HepG2 (cell line): ENCODE data around the gene SF3B2. TPM values are rescaled to one million over a fixed set of nuclear protein-coding genes. Genes with fewer than 3 reads are reported as not detected.

Experiments
- ATAC-seq: fragments of 200-7000 bp; cut with Tn5 transposase; 3 replicates; pipeline ENCODE4 v1.9.1; 2020; ENCODE audit warnings: mild to moderate bottlenecking, moderate library complexity
- BruUV-seq: library from RNA; stranded (reverse); fragments of 400-500 nt; replicated peaks from 2 replicates; lab custom pipeline; 2021; lab: Mats Ljungman, UMichigan
- CTCF ChIA-PET: fragments of 300-600 bp; formaldehyde crosslinking; extraction: SDS; loops from one replicate; lab custom pipeline; 2021; ENCODE audit warnings: low total read pairs, inconsistent platforms, low intra/inter-chr PET ratio; lab: Yijun Ruan, JAX
- POLR2A ChIA-PET: fragments of 350-600 bp; sonication (Branson Sonifier 250); formaldehyde crosslinking; loops from one replicate; lab custom pipeline; 2020; ENCODE audit warnings: antibody characterized with exemption, inconsistent platforms; lab: Yijun Ruan, JAX
- DNase-seq: peaks from one replicate; pipeline ENCODE4 v3.0.0-alpha.2; 2015; ENCODE audit warnings: low spot score
- FAIRE-seq: peaks from 3 replicates; lab custom pipeline; 2011; peaks lifted over from hg19 to GRCh38; lab: Jason Lieb, UNC
- H2AFZ ChIP-seq: one replicate; pipeline ENCODE4 v1.6.1; 2011; ENCODE audit warnings: low read length, inconsistent platforms
- H3K27ac ChIP-seq: fragments of 300-600 bp; 3 replicates; pipeline ENCODE4 v1.8.0; 2011; ENCODE audit warnings: mixed run types, mild to moderate bottlenecking, mixed read lengths, low read length, inconsistent platforms; ENCODE audit not compliant: insufficient read depth; ENCODE audit errors: extremely low read length
- H3K27me3 ChIP-seq, 2 experiments: fragments of 200-600 bp in 1 of 2; 2 replicates in 1 of 2; 3 replicates in 1 of 2; pipeline versions ENCODE4 v1.6.0 to v1.8.0; 2011; ENCODE audit warnings: low read length in 2 of 2, mild to moderate bottlenecking in 2 of 2, moderate library complexity in 2 of 2, inconsistent platforms in 1 of 2; ENCODE audit not compliant: insufficient read depth in 2 of 2, control insufficient read depth in 1 of 2
- H3K36me3 ChIP-seq, 2 experiments: fragments of 200-600 bp in 1 of 2; replicated peaks in 1 of 2; 2 replicates in 1 of 2; 3 replicates in 1 of 2; pipeline versions ENCODE4 v1.5.1 to v1.8.0; 2011; ENCODE audit warnings: low read length in 2 of 2, inconsistent platforms in 1 of 2; ENCODE audit not compliant: insufficient read depth in 2 of 2, control insufficient read depth in 1 of 2
- H3K4me1 ChIP-seq: 2 replicates; pipeline ENCODE4 v1.5.1; 2012; ENCODE audit warnings: low read length, inconsistent platforms; ENCODE audit not compliant: insufficient read depth
- H3K4me2 ChIP-seq: 2 replicates; pipeline ENCODE4 v1.6.0; 2011; ENCODE audit warnings: low read depth, low read length, inconsistent platforms
- H3K4me3 ChIP-seq, 3 experiments: fragments of 200-600 bp in 1 of 3; sonication (generic), shearing (Covaris generic) in 1 of 3; replicated peaks in 1 of 3; 2 replicates each; pipeline ENCODE4 v1.5.1; 2011 to 2016; ENCODE audit warnings: low read length in 3 of 3, inconsistent platforms in 2 of 3, low read depth in 2 of 3, mild to moderate bottlenecking in 2 of 3, control low read depth in 1 of 3, mixed read lengths in 1 of 3; ENCODE audit not compliant: insufficient read depth in 1 of 3
- H3K79me2 ChIP-seq: one replicate; pipeline ENCODE4 v1.6.1; 2011; ENCODE audit warnings: low read length, inconsistent platforms; ENCODE audit not compliant: insufficient read depth
- H3K9ac ChIP-seq: 2 replicates; pipeline ENCODE4 v1.6.0; 2011; ENCODE audit warnings: mild to moderate bottlenecking, low read depth, low read length, inconsistent platforms; ENCODE audit not compliant: insufficient read depth
- H3K9me3 ChIP-seq: 2 replicates; pipeline ENCODE4 v1.5.1; 2012; ENCODE audit warnings: mild to moderate bottlenecking, low read length
- H4K20me1 ChIP-seq: 2 replicates; pipeline ENCODE4 v1.6.0; 2011; ENCODE audit warnings: inconsistent platforms, mild to moderate bottlenecking, low read length, moderate library complexity; ENCODE audit not compliant: insufficient read depth
- CEBPB ChIP-seq: IDR thresholded peaks from 2 replicates; pipeline ENCODE4 v1.6.1; 2011; ENCODE audit warnings: low read depth, low read length, improper control_type of control experiment, borderline replicate concordance
- CREM ChIP-seq, 2 experiments: sonication (generic) in 1 of 2; formaldehyde crosslinking in 1 of 2; IDR thresholded peaks; 2 replicates each; pipeline versions ENCODE4 v1.4.0 to v1.6.1; 2016 to 2020; ENCODE audit warnings: antibody characterized with exemption in 1 of 2, mild to moderate bottlenecking in 1 of 2, missing genetic modification reagents in 1 of 2
- PLRG1 ChIP-seq: fragments of 450-650 bp; conservative IDR thresholded peaks from 2 replicates; pipeline ENCODE4 v1.6.1; 2016
- POLR2G ChIP-seq: fragments of 200-400 bp; formaldehyde crosslinking; IDR thresholded peaks from 2 replicates; pipeline ENCODE4 v1.6.1; 2018; ENCODE audit warnings: mild to moderate bottlenecking, low read depth, low read length, moderate library complexity
- RXRA ChIP-seq: sonication (generic); formaldehyde crosslinking; IDR thresholded peaks from 2 replicates; pipeline ENCODE4 v1.5.1; 2020; ENCODE audit warnings: missing genetic modification reagents
- RXRB ChIP-seq: IDR thresholded peaks from 2 replicates; pipeline ENCODE4 v1.6.1; 2016; ENCODE audit warnings: borderline replicate concordance, missing genetic modification reagents, missing compliant biosample characterization
- TBP ChIP-seq: sonication (generic); formaldehyde crosslinking; IDR thresholded peaks from 2 replicates; pipeline ENCODE4 v1.5.0; 2020; ENCODE audit warnings: missing genetic modification reagents
- ZFP90 ChIP-seq: sonication (generic); formaldehyde crosslinking; IDR thresholded peaks from 2 replicates; pipeline ENCODE4 v1.8.0; 2022; ENCODE audit warnings: missing genetic modification reagents, mild to moderate bottlenecking, inconsistent platforms, borderline replicate concordance
- ZMYM3 ChIP-seq: sonication (generic); formaldehyde crosslinking; IDR thresholded peaks from 2 replicates; pipeline ENCODE4 v1.5.1; 2020; ENCODE audit warnings: mild to moderate bottlenecking, missing genetic modification reagents
- ZNF549 ChIP-seq: sonication (generic); formaldehyde crosslinking; IDR thresholded peaks from 2 replicates; pipeline ENCODE4 v1.5.0; 2020; ENCODE audit warnings: missing genetic modification reagents
- ZNF780A ChIP-seq: sonication (generic); formaldehyde crosslinking; IDR thresholded peaks from 2 replicates; pipeline ENCODE4 v1.8.0; 2022; ENCODE audit warnings: mild to moderate bottlenecking, missing genetic modification reagents, moderate library complexity
- WGBS: methylation state at CpG from one replicate; pipeline ENCODE4 v1.1.6; 2017; ENCODE audit warnings: low lambda C conversion rate; 5-methylcytosine and 5-hydroxymethylcytosine counted together
- in situ Hi-C: cut with HindIII; loops from 2 replicates; pipeline ENCODE4 v1.10.0; 2017; ENCODE audit warnings: low pct_unique_long_range_greater_than_20kb; ENCODE audit not compliant: extremely low pct_ligation_motif_present
- intact Hi-C: fragments of 100-400 bp; cut with micrococcal nuclease; formaldehyde crosslinking; loops from one replicate; pipeline ENCODE4 v1.10.0; 2022; ENCODE audit not compliant: unreplicated experiment
- polyA plus RNA-seq, 8 experiments: library from polyadenylated mRNA; depleted of rRNA in 3 of 8; stranded (reverse) in 7 of 8; unstranded in 1 of 8; fragments of >200 nt; fragmentation: Illumina TruSeq in 4 of 8; extraction: Trizol in 4 of 8; gene quantifications; 2 replicates each; pipeline versions ENCODE4 v1.2.1 to v1.2.3, GENCODE V29; 2011 to 2016; ENCODE audit warnings: low read depth in 4 of 8, missing spikeins in 1 of 8, mixed read lengths in 1 of 8; ENCODE audit not compliant: insufficient read depth in 1 of 8
- total RNA-seq, 5 experiments: library from RNA; depleted of rRNA; stranded (reverse); fragments of >200 nt; fragmentation: Illumina TruSeq; extraction: Trizol; gene quantifications; 2 replicates each; pipeline ENCODE4 v1.2.3, GENCODE V29; 2016; ENCODE audit warnings: low read depth in 1 of 5
- TF ChIP-seq, protein P1 (sequence below): sonication (generic); formaldehyde crosslinking; IDR thresholded peaks from 2 replicates; pipeline ENCODE4 v1.5.1; 2020; ENCODE audit warnings: missing genetic modification reagents, mild to moderate bottlenecking, borderline replicate concordance
- TF ChIP-seq, protein P2 (sequence below): sonication (generic); formaldehyde crosslinking; IDR thresholded peaks from 2 replicates; pipeline ENCODE4 v1.5.1; 2020; ENCODE audit warnings: mild to moderate bottlenecking, missing genetic modification reagents, borderline replicate concordance
- TF ChIP-seq, protein P3 (sequence below): sonication (generic); formaldehyde crosslinking; IDR thresholded peaks from 2 replicates; pipeline ENCODE4 v1.5.1; 2020; ENCODE audit warnings: mild to moderate bottlenecking, moderate library complexity, missing genetic modification reagents
- TF ChIP-seq, protein P4 (sequence below): sonication (generic); formaldehyde crosslinking; IDR thresholded peaks from 2 replicates; pipeline ENCODE4 v1.4.0; 2020; ENCODE audit warnings: low read depth, mild to moderate bottlenecking, missing genetic modification reagents

The SF3B2 gene
- total and polyA plus RNA-seq, 2 of the 13 experiments (the other 11 are each of a cell fraction or from before 2014, with no cell fraction given): 70.4 to 153 TPM

DNA sequence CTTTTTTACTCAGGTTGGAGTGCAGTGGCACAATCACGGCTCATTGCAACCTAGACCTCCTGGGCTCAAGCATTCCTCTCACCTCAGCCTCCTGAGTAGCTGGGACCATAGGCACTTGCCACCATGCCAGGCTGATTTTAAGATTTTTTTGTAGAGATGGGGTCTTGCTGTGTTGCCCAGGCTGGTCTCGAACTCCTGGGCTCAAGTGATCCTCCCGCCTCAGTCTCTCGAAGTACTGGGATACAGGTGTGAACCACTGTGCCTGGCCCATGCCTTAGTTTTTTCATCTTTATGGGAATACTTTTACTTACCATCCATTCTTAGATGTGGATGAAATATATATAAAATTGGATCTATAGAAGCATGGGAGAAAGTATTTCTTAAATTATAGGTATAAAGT lies 23.1 kb downstream of the SF3B2 start:
- 80% methylated on average over 4 of the region's 4 CpGs for WGBS
- POLR2A ChIA-PET: no interaction called here
- H3K4me3 ChIP-seq: no peak overlapping the region
- H3K9me3 ChIP-seq: no peaks in the 10 kb centered on the region
- DNase-seq: no peak
- CTCF ChIA-PET: no interaction called here
- H3K79me2 ChIP-seq: peaks cover 21% of the 10 kb centered on the region
- no peaks in the 10 kb centered on the region for H4K20me1 ChIP-seq
- H3K4me1 ChIP-seq: peaks cover 34% of the 10 kb centered on the region
- H3K27me3 ChIP-seq: no peaks in the 10 kb centered on the region
- no peak overlapping the region for H3K4me2 ChIP-seq
- no TSS peak for BruUV-seq
- no peak overlapping the region for H2AFZ ChIP-seq
- H3K36me3 ChIP-seq: no peaks in the 10 kb centered on the region
- no peak overlapping the region for H3K9ac ChIP-seq
- in situ Hi-C loops: no loop called here
- H3K27ac ChIP-seq: no peak overlapping the region
- FAIRE-seq: no peak
- no peak for ATAC-seq
- intact Hi-C loops: no loop called here
- TF ChIP-seq ZNF549 (CRISPR knock-in tag) (no peak), PLRG1 (no peak), RXRA (no peak), ZNF780A (CRISPR knock-in tag) (no peak), RXRB (CRISPR knock-in tag) (no peak), ZFP90 (CRISPR knock-in tag) (no peak)

DNA sequence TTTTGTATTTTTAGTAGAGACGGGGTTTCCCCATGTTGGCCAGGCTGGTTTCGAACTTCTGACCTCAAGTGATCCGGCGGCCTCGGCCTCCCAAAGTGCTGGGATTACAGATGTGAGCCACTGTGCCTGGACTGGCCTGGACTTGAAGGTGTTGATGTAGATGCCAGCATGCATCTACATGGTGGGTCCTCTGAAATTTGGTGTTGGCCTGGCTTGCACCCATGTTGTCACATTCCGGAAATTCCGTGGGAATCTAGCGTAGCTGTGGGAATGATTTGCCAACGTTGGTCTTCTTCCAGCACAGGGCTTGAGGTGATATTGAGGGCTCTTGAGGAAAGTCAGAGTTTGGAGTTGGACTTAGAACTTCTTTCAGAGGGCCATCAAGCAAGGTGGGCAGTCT lies 24.4 kb downstream of the SF3B2 start:
- DNase-seq (no peak), ATAC-seq (no peak), FAIRE-seq (no peak)
- Histone ChIP-seq H3K4me1 (peaks cover 41% of the 10 kb centered on the region), H3K4me2 (no peak overlapping the region), H3K79me2 (peaks cover 20% of the 10 kb centered on the region), H3K9ac (no peak overlapping the region), H3K27me3 (no peaks in the 10 kb centered on the region), H3K36me3 (peaks cover 0 to 2% of the 10 kb centered on the region in 2 experiments; a peak in 1 of 5 replicates), H3K27ac (no peak overlapping the region), H3K4me3 (no peak overlapping the region), H3K9me3 (no peaks in the 10 kb centered on the region), H2AFZ (no peak overlapping the region), H4K20me1 (no peaks in the 10 kb centered on the region; the same call in 1 of the 2 replicates)
- no TSS peak for BruUV-seq
- ChIA-PET CTCF (no interaction called here), POLR2A (no interaction called here)
- intact Hi-C loops (no loop called here), in situ Hi-C loops (no loop called here)
- 97% methylated on average over 9 of the region's 9 CpGs for WGBS
- TF ChIP-seq CREM (IDR thresholded peaks at IDR 0.05): no peak
- no peak for TF ChIP-seq CREM (CRISPR knock-in tag; IDR thresholded peaks at IDR 0.05)
- TF ChIP-seq CEBPB: no peak
- TF ChIP-seq, protein P1, sequence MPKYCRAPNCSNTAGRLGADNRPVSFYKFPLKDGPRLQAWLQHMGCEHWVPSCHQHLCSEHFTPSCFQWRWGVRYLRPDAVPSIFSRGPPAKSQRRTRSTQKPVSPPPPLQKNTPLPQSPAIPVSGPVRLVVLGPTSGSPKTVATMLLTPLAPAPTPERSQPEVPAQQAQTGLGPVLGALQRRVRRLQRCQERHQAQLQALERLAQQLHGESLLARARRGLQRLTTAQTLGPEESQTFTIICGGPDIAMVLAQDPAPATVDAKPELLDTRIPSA (CRISPR knock-in tag): no peak
- TF ChIP-seq, protein P2, sequence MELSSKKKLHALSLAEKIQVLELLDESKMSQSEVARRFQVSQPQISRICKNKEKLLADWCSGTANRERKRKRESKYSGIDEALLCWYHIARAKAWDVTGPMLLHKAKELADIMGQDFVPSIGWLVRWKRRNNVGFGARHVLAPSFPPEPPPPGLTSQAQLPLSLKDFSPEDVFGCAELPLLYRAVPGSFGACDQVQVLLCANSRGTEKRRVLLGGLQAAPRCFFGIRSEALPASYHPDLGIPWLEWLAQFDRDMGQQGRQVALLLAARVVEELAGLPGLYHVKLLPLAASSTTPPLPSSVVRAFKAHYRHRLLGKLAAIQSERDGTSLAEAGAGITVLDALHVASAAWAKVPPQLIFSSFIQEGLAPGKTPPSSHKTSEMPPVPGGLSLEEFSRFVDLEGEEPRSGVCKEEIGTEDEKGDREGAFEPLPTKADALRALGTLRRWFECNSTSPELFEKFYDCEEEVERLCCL (CRISPR knock-in tag): no peak
- TF ChIP-seq POLR2G: no peak
- TF ChIP-seq, protein P3, sequence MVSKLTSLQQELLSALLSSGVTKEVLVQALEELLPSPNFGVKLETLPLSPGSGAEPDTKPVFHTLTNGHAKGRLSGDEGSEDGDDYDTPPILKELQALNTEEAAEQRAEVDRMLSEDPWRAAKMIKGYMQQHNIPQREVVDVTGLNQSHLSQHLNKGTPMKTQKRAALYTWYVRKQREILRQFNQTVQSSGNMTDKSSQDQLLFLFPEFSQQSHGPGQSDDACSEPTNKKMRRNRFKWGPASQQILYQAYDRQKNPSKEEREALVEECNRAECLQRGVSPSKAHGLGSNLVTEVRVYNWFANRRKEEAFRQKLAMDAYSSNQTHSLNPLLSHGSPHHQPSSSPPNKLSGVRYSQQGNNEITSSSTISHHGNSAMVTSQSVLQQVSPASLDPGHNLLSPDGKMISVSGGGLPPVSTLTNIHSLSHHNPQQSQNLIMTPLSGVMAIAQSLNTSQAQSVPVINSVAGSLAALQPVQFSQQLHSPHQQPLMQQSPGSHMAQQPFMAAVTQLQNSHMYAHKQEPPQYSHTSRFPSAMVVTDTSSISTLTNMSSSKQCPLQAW (CRISPR knock-in tag): no peak
- TF ChIP-seq, protein P4, sequence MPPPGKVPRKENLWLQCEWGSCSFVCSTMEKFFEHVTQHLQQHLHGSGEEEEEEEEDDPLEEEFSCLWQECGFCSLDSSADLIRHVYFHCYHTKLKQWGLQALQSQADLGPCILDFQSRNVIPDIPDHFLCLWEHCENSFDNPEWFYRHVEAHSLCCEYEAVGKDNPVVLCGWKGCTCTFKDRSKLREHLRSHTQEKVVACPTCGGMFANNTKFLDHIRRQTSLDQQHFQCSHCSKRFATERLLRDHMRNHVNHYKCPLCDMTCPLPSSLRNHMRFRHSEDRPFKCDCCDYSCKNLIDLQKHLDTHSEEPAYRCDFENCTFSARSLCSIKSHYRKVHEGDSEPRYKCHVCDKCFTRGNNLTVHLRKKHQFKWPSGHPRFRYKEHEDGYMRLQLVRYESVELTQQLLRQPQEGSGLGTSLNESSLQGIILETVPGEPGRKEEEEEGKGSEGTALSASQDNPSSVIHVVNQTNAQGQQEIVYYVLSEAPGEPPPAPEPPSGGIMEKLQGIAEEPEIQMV (CRISPR knock-in tag): no peak
- no peak for TF ChIP-seq ZMYM3 (CRISPR knock-in tag)
- no peak for TF ChIP-seq TBP (CRISPR knock-in tag)
